ENCODE measurements around the gene SP1.
"Not testable (repeated sequence)": the region's sequence is repeated elsewhere in the genome, so short reads cannot be mapped to it uniquely, and the experiment has no call there.

The SP1 gene

DNA sequence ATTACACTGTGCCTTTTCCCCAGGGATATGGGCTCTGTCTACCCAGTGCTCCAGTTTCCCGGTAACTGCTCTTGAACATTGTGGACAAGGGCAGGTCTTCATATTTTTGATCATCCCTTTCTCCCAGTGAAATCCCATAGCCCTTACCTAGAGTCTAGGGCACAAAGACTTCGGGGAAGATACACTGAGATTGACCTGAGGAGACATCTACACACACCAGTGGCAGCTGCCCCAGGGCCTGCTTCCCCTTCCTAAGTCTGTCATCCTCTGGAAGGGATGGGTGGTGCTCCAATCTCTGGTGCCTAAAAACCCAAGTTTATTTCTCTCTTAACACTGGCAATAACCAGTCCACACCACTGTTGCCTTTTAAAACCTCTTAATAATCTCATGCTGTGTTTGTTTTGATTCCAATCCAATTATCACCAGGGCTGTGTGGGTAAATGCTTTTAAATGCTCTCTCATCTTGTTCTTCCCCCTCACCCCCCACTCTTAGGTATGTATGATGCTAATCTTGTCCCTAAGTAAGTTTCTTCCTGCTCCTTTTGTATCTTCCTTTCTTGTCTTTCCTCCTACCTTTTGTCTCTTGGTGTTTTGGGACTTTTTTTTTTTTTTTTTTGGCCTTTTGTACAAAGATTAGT, 35.9 kb downstream of the SP1 start:
- H3K9me3 ChIP-seq (ENCODE audit: control extremely low read depth in 1 of 5, control insufficient read depth in 4 of 5, insufficient read depth in 2 of 5, low read depth in 1 of 5, low read length in 4 of 5); H3K4me3 ChIP-seq (ENCODE audit: control insufficient read depth in 1 of 7, extremely low read depth in 1 of 7, insufficient read depth in 4 of 7, low read depth in 2 of 7, low read length in 6 of 7); POLR2A ChIA-PET; H3K27ac ChIP-seq (ENCODE audit: insufficient read depth in 1 of 2, low read depth in 1 of 2, low read length in 2 of 2, poor library complexity in 1 of 2, severe bottlenecking in 2 of 2); H3K27me3 ChIP-seq (replicated peaks in 2 of 5; ENCODE audit: control insufficient read depth in 4 of 5, insufficient read depth in 5 of 5, low read length in 4 of 5); DNase-seq: not testable (repeated sequence)
- CTCF ChIA-PET = interaction anchor here (0.8 to 2.6 kb wide), 10 partner anchors 9 to 204 kb away, joined by 3 to 16 read pairs (median 4); partner anchors contain the start of gene SP1
- Histone ChIP-seq H3K4me1 (ENCODE audit: control extremely low read depth in 1 of 4, control insufficient read depth in 4 of 4, insufficient read depth in 4 of 4, low read length in 3 of 4) (peaks cover 0 to 48% (median 31%) of the 10 kb centered on the region in 4 experiments), H3K36me3 (ENCODE audit: control insufficient read depth in 4 of 4, insufficient read depth in 4 of 4, low read length in 3 of 4) (peaks cover 12 to 26% (median 17%) of the 10 kb centered on the region in 4 experiments)
- WGBS (ENCODE audit: insufficient coverage) = 100% methylated on average over 1 of the region's 2 CpGs

- H3K27me3 ChIP-seq (replicated peaks in 2 of 5; ENCODE audit: control insufficient read depth in 4 of 5, insufficient read depth in 5 of 5, low read length in 4 of 5); H3K9me3 ChIP-seq (ENCODE audit: control extremely low read depth in 1 of 5, control insufficient read depth in 4 of 5, insufficient read depth in 2 of 5, low read depth in 1 of 5, low read length in 4 of 5): not testable (repeated sequence)
- peaks cover 0 to 13% (median 7%) of the 10 kb centered on the region in 4 experiments for H3K36me3 ChIP-seq (ENCODE audit: control insufficient read depth in 4 of 4, insufficient read depth in 4 of 4, low read length in 3 of 4)
- 85% methylated on average over 3 of the region's 9 CpGs for WGBS (ENCODE audit: insufficient coverage)
- H3K27ac ChIP-seq (ENCODE audit: insufficient read depth in 1 of 2, low read depth in 1 of 2, low read length in 2 of 2, poor library complexity in 1 of 2, severe bottlenecking in 2 of 2) = peak overlapping the region in 1 of 2 experiments; percentile 14
- POLR2A ChIA-PET = interaction anchor here (0.6 to 1.0 kb wide), 5 partner anchors 24 to 118 kb away, joined by 3 to 5 read pairs (median 4); partner anchors contain the start of gene PRR13
- CTCF ChIA-PET = interaction anchor here (0.6 to 2.7 kb wide), 15 partner anchors 13 to 873 kb away, joined by 3 to 17 read pairs (median 4); partner anchors contain the start of gene SP1
- H3K4me1 ChIP-seq (ENCODE audit: control extremely low read depth in 1 of 4, control insufficient read depth in 4 of 4, insufficient read depth in 4 of 4, low read length in 3 of 4) = peaks cover 0 to 44% (median 27%) of the 10 kb centered on the region in 4 experiments
- DNase-seq = peak; percentile 75 to 88 (median 88)
- peak overlapping the region in 2 of 7 experiments; percentile 25 to 48 for H3K4me3 ChIP-seq (ENCODE audit: control insufficient read depth in 1 of 7, extremely low read depth in 1 of 7, insufficient read depth in 4 of 7, low read depth in 2 of 7, low read length in 6 of 7)
Observed at GRCh38 chr12:53417291-53417816, 37.4 kb downstream of the SP1 start.

DNA sequence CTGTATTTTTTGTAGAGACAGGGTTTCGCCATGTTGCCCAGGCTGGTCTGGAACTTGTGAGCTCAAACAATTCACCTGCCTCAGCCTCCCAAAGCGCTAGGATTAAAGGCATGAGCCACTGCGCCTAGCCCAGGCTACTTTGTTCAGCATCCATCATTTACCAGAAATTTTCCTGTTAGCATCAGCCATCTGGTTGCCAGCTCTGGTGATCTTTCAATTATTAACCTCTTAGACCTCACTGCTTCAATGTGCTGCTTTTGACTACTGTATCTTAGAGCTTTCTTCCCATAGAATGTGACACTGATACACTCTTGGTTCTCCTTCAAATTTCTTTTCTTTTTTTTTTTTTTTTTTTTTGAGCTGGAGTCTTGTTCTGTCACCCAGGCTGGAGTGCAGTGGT, 38.2 kb downstream of the SP1 start:
- no peaks in the 10 kb centered on the region for H3K9me3 ChIP-seq (ENCODE audit: control extremely low read depth in 1 of 5, control insufficient read depth in 4 of 5, insufficient read depth in 2 of 5, low read depth in 1 of 5, low read length in 4 of 5)
- ChIA-PET POLR2A (interaction anchor here (0.6 to 1.0 kb wide), 2 partner anchors 24 to 45 kb away, joined by 3 to 4 read pairs; partner anchors contain the start of gene PRR13), CTCF (interaction anchor here (0.7 to 2.7 kb wide), 11 partner anchors 28 to 94 kb away, joined by 3 to 17 read pairs (median 5); partner anchors contain the start of gene SP1)
- no peak overlapping the region for H3K4me3 ChIP-seq (ENCODE audit: control insufficient read depth in 1 of 7, extremely low read depth in 1 of 7, insufficient read depth in 4 of 7, low read depth in 2 of 7, low read length in 6 of 7)
- H3K27me3 ChIP-seq (replicated peaks in 2 of 5; ENCODE audit: control insufficient read depth in 4 of 5, insufficient read depth in 5 of 5, low read length in 4 of 5) = no peaks in the 10 kb centered on the region
- peaks cover 0 to 9% (median 4%) of the 10 kb centered on the region in 4 experiments for H3K36me3 ChIP-seq (ENCODE audit: control insufficient read depth in 4 of 4, insufficient read depth in 4 of 4, low read length in 3 of 4)
- peaks cover 0 to 38% (median 25%) of the 10 kb centered on the region in 4 experiments for H3K4me1 ChIP-seq (ENCODE audit: control extremely low read depth in 1 of 4, control insufficient read depth in 4 of 4, insufficient read depth in 4 of 4, low read length in 3 of 4)
- no peak overlapping the region for H3K27ac ChIP-seq (ENCODE audit: insufficient read depth in 1 of 2, low read depth in 1 of 2, low read length in 2 of 2, poor library complexity in 1 of 2, severe bottlenecking in 2 of 2)
- 94% methylated on average over 3 of the region's 3 CpGs for WGBS (ENCODE audit: insufficient coverage)
- DNase-seq = no peak

DNA sequence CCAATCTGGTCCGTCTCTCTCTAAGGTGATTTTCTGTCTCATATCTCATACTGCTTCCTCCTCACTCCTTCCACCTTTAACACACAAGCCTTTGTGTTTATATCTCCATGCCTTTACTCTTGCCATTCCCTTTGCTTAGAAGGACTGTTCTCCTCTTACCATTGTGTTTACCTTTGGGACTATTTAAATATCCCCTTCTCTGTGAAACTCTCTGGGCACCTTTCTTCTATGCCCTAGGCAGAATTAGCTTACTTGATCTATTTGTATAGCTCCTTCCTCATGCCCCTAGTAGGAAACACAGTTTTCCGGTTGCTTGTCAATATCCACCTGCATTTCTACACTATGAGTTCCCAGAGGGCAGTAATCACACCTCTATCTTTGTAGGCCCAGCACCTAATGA, 39.8 kb downstream of the SP1 start:
- Histone ChIP-seq H3K4me1 (ENCODE audit: control extremely low read depth in 1 of 4, control insufficient read depth in 4 of 4, insufficient read depth in 4 of 4, low read length in 3 of 4) (peaks cover 0 to 34% (median 24%) of the 10 kb centered on the region in 4 experiments), H3K27me3 (replicated peaks in 2 of 5; ENCODE audit: control insufficient read depth in 4 of 5, insufficient read depth in 5 of 5, low read length in 4 of 5) (no peaks in the 10 kb centered on the region), H3K4me3 (ENCODE audit: control insufficient read depth in 1 of 7, extremely low read depth in 1 of 7, insufficient read depth in 4 of 7, low read depth in 2 of 7, low read length in 6 of 7) (no peak overlapping the region), H3K9me3 (ENCODE audit: control extremely low read depth in 1 of 5, control insufficient read depth in 4 of 5, insufficient read depth in 2 of 5, low read depth in 1 of 5, low read length in 4 of 5) (no peaks in the 10 kb centered on the region), H3K27ac (ENCODE audit: insufficient read depth in 1 of 2, low read depth in 1 of 2, low read length in 2 of 2, poor library complexity in 1 of 2, severe bottlenecking in 2 of 2) (no peak overlapping the region), H3K36me3 (ENCODE audit: control insufficient read depth in 4 of 4, insufficient read depth in 4 of 4, low read length in 3 of 4) (no peaks in the 10 kb centered on the region)
- ChIA-PET POLR2A (no interaction called here), CTCF (interaction anchor here (0.7 to 7.6 kb wide), 7 partner anchors 8 to 108 kb away, joined by 3 to 138 read pairs (median 20); no protein-coding TSS in a partner anchor)
- WGBS (ENCODE audit: insufficient coverage) = 90% methylated on average over 2 of the region's 2 CpGs
- DNase-seq = no peak

DNA sequence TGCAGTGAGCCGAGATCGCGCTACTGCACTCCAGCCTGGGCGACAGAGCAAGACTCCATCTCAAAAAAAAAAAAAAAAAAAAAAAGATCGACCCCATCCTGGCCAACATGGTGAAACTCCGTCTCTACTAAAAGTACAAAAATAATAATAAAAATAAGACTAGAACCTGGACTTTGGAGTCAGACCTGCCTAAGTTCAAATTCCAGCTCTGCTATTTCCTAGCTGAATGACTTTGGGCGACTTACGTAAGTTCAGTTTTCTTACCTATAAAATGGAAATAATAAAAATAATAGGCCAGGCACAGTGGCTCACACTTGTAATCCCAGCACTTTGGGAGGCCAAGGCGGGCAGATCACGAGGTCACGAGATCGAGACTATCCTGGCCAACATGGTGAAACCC, 42.3 kb downstream of the SP1 start:
- ChIA-PET CTCF (interaction anchor here (0.8 to 7.6 kb wide), 15 partner anchors 9 to 98 kb away, joined by 3 to 138 read pairs (median 4); no protein-coding TSS in a partner anchor), POLR2A (interaction anchor here (1.1 kb wide), 1 partner anchor 70 kb away, joined by 3 read pairs; no protein-coding TSS in a partner anchor)
- H3K27me3 ChIP-seq (replicated peaks in 2 of 5; ENCODE audit: control insufficient read depth in 4 of 5, insufficient read depth in 5 of 5, low read length in 4 of 5); DNase-seq; H3K27ac ChIP-seq (ENCODE audit: insufficient read depth in 1 of 2, low read depth in 1 of 2, low read length in 2 of 2, poor library complexity in 1 of 2, severe bottlenecking in 2 of 2); H3K36me3 ChIP-seq (ENCODE audit: control insufficient read depth in 4 of 4, insufficient read depth in 4 of 4, low read length in 3 of 4); H3K9me3 ChIP-seq (ENCODE audit: control extremely low read depth in 1 of 5, control insufficient read depth in 4 of 5, insufficient read depth in 2 of 5, low read depth in 1 of 5, low read length in 4 of 5); H3K4me3 ChIP-seq (ENCODE audit: control insufficient read depth in 1 of 7, extremely low read depth in 1 of 7, insufficient read depth in 4 of 7, low read depth in 2 of 7, low read length in 6 of 7): not testable (repeated sequence)
- WGBS (ENCODE audit: insufficient coverage) = 100% methylated on average over 2 of the region's 12 CpGs
- H3K4me1 ChIP-seq (ENCODE audit: control extremely low read depth in 1 of 4, control insufficient read depth in 4 of 4, insufficient read depth in 4 of 4, low read length in 3 of 4) = peaks cover 0 to 23% (median 15%) of the 10 kb centered on the region in 4 experiments

DNA sequence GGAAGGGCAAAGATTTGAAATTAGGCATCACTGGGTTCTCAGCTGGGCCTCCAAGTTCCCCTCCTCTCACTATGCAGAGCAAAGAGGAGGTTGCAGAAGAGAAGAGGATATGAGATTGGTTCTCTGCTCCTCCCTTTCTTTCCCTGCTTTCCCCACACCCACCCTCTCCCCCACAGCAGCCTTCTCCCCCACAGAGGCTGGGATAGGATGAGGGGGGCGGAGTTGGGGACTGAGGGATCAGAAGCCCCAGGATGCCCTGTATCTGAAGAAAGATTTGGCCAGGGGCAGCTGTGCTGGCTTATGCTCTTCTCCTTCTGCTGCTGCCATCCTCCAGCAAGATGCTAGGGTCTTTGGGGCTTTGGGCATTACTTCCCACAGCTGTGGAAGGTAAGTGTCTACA, 43.6 kb downstream of the SP1 start, which contains the start of gene AMHR2:
Gene AMHR2 (plus strand): TSS at position 259 of the 400 bp plus-strand sequence. CDS start 80 bp downstream, at position 339.
- ChIA-PET POLR2A (interaction anchor here (0.9 kb wide), 1 partner anchor 42 kb away, joined by 3 read pairs; no protein-coding TSS in a partner anchor), CTCF (interaction anchor here (0.9 to 7.6 kb wide), 6 partner anchors 8 to 98 kb away, joined by 3 to 138 read pairs (median 4); no protein-coding TSS in a partner anchor)
- H3K27ac ChIP-seq (ENCODE audit: insufficient read depth in 1 of 2, low read depth in 1 of 2, low read length in 2 of 2, poor library complexity in 1 of 2, severe bottlenecking in 2 of 2) = peak within 1 kb of the TSS in 1 of 2 experiments; percentile 21
- H3K4me3 ChIP-seq (ENCODE audit: control insufficient read depth in 1 of 7, extremely low read depth in 1 of 7, insufficient read depth in 4 of 7, low read depth in 2 of 7, low read length in 6 of 7) = no peak within 1 kb of the TSS
- H3K4me1 ChIP-seq (ENCODE audit: control extremely low read depth in 1 of 4, control insufficient read depth in 4 of 4, insufficient read depth in 4 of 4, low read length in 3 of 4) = peaks cover 0 to 12% (median 6%) of the 10 kb centered on the region in 4 experiments
- H3K9me3 ChIP-seq (ENCODE audit: control extremely low read depth in 1 of 5, control insufficient read depth in 4 of 5, insufficient read depth in 2 of 5, low read depth in 1 of 5, low read length in 4 of 5) = no peaks in the 10 kb centered on the region
- H3K36me3 ChIP-seq (ENCODE audit: control insufficient read depth in 4 of 4, insufficient read depth in 4 of 4, low read length in 3 of 4) = no peaks in the 10 kb centered on the region
- WGBS (ENCODE audit: insufficient coverage) = no CpG with 5 or more reads among the region's 1 CpG
- no peaks in the 10 kb centered on the region for H3K27me3 ChIP-seq (replicated peaks in 2 of 5; ENCODE audit: control insufficient read depth in 4 of 5, insufficient read depth in 5 of 5, low read length in 4 of 5)
- no peak for DNase-seq
